Right lobe of liver (tissue), 6 donors: ENCODE measurements around the gene ATF7. TPM values are rescaled to one million over a fixed set of nuclear protein-coding genes. Genes with fewer than 3 reads are reported as not detected.

Experiments
- ATAC-seq, 4 donors: fragments of 200-7000 bp; cut with Tn5 transposase; one replicate each; pipeline ENCODE4 v1.9.1; 2020; ENCODE audit warnings: mild to moderate bottlenecking in 4 of 4, moderate library complexity in 4 of 4
- DNase-seq, 3 donors: peaks; one replicate each; pipeline ENCODE4 v3.0.0-alpha.2; 2020
- H3K27ac ChIP-seq, 3 donors: fragments of 200-600 bp; one replicate each; pipeline ENCODE4 v1.8.0; 2022
- H3K27me3 ChIP-seq, 2 donors: fragments of 200-600 bp; one replicate each; pipeline ENCODE4 v1.8.0; 2022
- H3K36me3 ChIP-seq, 4 donors: fragments of 200-600 bp; sonication (generic) in 1 of 4; one replicate each; pipeline versions ENCODE4 v1.5.1 to v1.8.0; 2017 to 2022; ENCODE audit warnings: control low read depth in 1 of 4
- H3K4me1 ChIP-seq, 4 donors: fragments of 200-600 bp; sonication (generic) in 1 of 4; one replicate each; pipeline versions ENCODE4 v1.5.1 to v1.8.0; 2017 to 2022; ENCODE audit warnings: control low read depth in 1 of 4
- H3K4me3 ChIP-seq, 3 donors: fragments of 200-600 bp; one replicate each; pipeline ENCODE4 v1.8.0; 2022
- H3K9me3 ChIP-seq, 4 donors: fragments of 200-600 bp; sonication (generic) in 1 of 4; one replicate each; pipeline versions ENCODE4 v1.5.1 to v1.8.0; 2017 to 2022; ENCODE audit warnings: control low read depth in 1 of 4
- POLR2A ChIP-seq: fragments of 450-650 bp; IDR thresholded peaks from one replicate; pipeline ENCODE4 v1.6.1; 2017; ENCODE audit warnings: antibody characterized with exemption, mild to moderate bottlenecking
- WGBS: methylation state at CpG from one replicate; pipeline ENCODE4 v1.1.6; 2018; ENCODE audit warnings: low coverage, low lambda C conversion rate; ENCODE audit not compliant: insufficient coverage; ENCODE audit errors: missing lambda C conversion rate; 5-methylcytosine and 5-hydroxymethylcytosine counted together
- intact Hi-C, 2 donors: fragments of 100-400 bp; cut with DNase I; formaldehyde crosslinking; loops; one replicate each; pipeline versions ENCODE4 v1.11.2 to v1.14.1; 2022
- total RNA-seq, 6 experiments: library from RNA; depleted of rRNA in 2 of 6; stranded (reverse); fragments of >200 nt in 2 of 6; fragmentation: NEBNext Ultra II Directional in 3 of 6; extraction: Animal tissue kit (Norgen Biotek cat#: 25700) in 3 of 6; gene quantifications; one replicate each; pipeline versions ENCODE4 v1.1.0 to v1.2.4, GENCODE V29; 2016 to 2023
- TF ChIP-seq, protein P1 (sequence below), 4 donors: fragments of 200-600 bp in 3 of 4; fragments of 450-650 bp in 1 of 4; IDR thresholded peaks; one replicate each; pipeline versions ENCODE4 v1.5.1 to v1.8.0; 2016 to 2022; ENCODE audit warnings: antibody characterized with exemption in 4 of 4, mild to moderate bottlenecking in 2 of 4
- donor health status: DM: no; HTN: yes; CAD: no.
- donor health status: DM: no; HTN: no; CAD: no.
- donor health status: DM: no; HTN: no; CAD: no.
- donor health status: DM: no; HTN: yes; CAD: no.
- donor health status: DM: no; HTN: yes; CAD: no.

ATF7 gene
- total RNA-seq, 6 experiments from 2014 or later = 7.9 to 18.7 (median 12.3) TPM

GRCh38 chr12:53466640-53467039, 159.5 kb downstream of the ATF7 start:
- ATAC-seq = peak in 1 of 4 donors; percentile 19
- no peak for TF ChIP-seq POLR2A
- TF ChIP-seq, protein P1, sequence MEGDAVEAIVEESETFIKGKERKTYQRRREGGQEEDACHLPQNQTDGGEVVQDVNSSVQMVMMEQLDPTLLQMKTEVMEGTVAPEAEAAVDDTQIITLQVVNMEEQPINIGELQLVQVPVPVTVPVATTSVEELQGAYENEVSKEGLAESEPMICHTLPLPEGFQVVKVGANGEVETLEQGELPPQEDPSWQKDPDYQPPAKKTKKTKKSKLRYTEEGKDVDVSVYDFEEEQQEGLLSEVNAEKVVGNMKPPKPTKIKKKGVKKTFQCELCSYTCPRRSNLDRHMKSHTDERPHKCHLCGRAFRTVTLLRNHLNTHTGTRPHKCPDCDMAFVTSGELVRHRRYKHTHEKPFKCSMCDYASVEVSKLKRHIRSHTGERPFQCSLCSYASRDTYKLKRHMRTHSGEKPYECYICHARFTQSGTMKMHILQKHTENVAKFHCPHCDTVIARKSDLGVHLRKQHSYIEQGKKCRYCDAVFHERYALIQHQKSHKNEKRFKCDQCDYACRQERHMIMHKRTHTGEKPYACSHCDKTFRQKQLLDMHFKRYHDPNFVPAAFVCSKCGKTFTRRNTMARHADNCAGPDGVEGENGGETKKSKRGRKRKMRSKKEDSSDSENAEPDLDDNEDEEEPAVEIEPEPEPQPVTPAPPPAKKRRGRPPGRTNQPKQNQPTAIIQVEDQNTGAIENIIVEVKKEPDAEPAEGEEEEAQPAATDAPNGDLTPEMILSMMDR (IDR thresholded peaks at IDR 0.05) = no peak
- intact Hi-C loops = no loop called here

GRCh38 chr12:53465679-53466078, 160.5 kb downstream of the ATF7 start:
- Histone ChIP-seq H3K4me1 (peaks cover 0 to 28% (median 4%) of the 10 kb centered on the region in 4 donors), H3K27ac (no peak overlapping the region), H3K4me3 (no peak overlapping the region), H3K9me3 (no peaks in the 10 kb centered on the region), H3K27me3 (no peaks in the 10 kb centered on the region), H3K36me3 (peaks cover 42 to 100% (median 86%) of the 10 kb centered on the region in 4 donors)
- TF ChIP-seq, protein P1 (IDR thresholded peaks at IDR 0.05) = no peak
- TF ChIP-seq POLR2A = no peak
- WGBS = 66% methylated on average over 2 of the region's 2 CpGs
- DNase-seq (no peak), ATAC-seq (peak in 1 of 4 donors; percentile 28)
- intact Hi-C loops = no loop called here

More at GRCh38 chr12:53466640-53467039, 159.5 kb downstream of the ATF7 start:
- peaks cover 0 to 28% (median 4%) of the 10 kb centered on the region in 4 donors for H3K4me1 ChIP-seq
- H3K4me3 ChIP-seq = no peak overlapping the region
- no peak overlapping the region for H3K27ac ChIP-seq
- no peaks in the 10 kb centered on the region for H3K27me3 ChIP-seq
- peaks cover 37 to 100% (median 83%) of the 10 kb centered on the region in 4 donors for H3K36me3 ChIP-seq
- H3K9me3 ChIP-seq = no peaks in the 10 kb centered on the region
- WGBS = 75% methylated on average over 4 of the region's 4 CpGs
- DNase-seq = no peak

DNA sequence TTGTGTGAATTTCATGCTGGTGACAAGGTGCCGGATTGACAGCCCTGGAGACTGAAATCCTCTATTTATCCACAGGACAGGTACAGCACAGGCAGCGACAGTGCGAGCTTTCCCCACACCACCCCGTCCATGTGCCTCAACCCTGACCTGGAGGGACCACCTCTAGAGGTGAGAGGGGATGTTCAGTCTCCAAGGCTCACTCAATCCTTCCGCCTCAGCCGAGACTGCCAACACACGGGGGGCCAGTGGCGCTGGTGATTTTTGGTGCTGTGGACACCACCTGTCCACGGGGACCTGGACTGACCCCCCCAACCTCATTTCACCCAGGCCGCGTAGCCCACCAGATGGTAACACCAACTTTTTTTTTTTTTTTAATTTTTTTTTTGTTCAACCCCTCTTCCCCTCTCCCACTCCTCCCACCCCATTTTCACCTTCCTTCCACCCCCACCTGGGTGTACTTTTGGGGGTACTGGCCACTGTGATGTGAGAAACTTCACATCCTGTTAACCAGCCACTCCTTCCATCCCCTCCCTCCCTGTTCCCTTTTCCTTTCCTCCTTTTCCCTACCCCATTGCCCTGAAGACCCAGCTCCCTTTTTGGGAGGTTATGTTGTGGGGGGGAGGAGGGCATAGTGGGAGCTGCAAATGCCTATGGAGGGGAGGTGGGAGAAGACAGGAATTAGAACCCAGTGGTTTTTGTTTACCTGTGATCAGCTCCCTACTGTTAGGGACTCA, 161.3 kb downstream of the ATF7 start:
- H3K27ac ChIP-seq = no peak overlapping the region
- intact Hi-C loops = no loop called here
- no peak for TF ChIP-seq POLR2A
- TF ChIP-seq, protein P1 (IDR thresholded peaks at IDR 0.05) = no peak

GRCh38 chr12:53463802-53464560, 162.2 kb downstream of the ATF7 start:
- TF ChIP-seq, protein P1 (IDR thresholded peaks at IDR 0.05) = no peak
- TF ChIP-seq POLR2A = no peak
- Histone ChIP-seq H3K9me3 (no peaks in the 10 kb centered on the region), H3K4me3 (no peak overlapping the region), H3K27me3 (no peaks in the 10 kb centered on the region), H3K27ac (no peak overlapping the region), H3K4me1 (peaks cover 0 to 28% (median 4%) of the 10 kb centered on the region in 4 donors), H3K36me3 (peaks cover 48 to 100% (median 88%) of the 10 kb centered on the region in 4 donors)
- 31% methylated on average over 4 of the region's 5 CpGs for WGBS
- intact Hi-C loops = no loop called here
- no peak for DNase-seq
- no peak for ATAC-seq

More for the DNA sequence above, 161.3 kb downstream of the ATF7 start:
- Histone ChIP-seq H3K4me1 (peaks cover 0 to 28% (median 4%) of the 10 kb centered on the region in 4 donors), H3K9me3 (no peaks in the 10 kb centered on the region), H3K27me3 (no peaks in the 10 kb centered on the region), H3K36me3 (peaks cover 48 to 100% (median 85%) of the 10 kb centered on the region in 4 donors), H3K4me3 (no peak overlapping the region)
- no peak for ATAC-seq
- DNase-seq = no peak
- WGBS = 97% methylated on average over 7 of the region's 11 CpGs
